GM19372 (cell line): ENCODE results near the gene C5orf58.

ENCODE experiments used
- ATAC-seq: cut with Tn5 transposase; IDR thresholded peaks from one replicate; pipeline ENCODE4 v1.9.1; 2021; ENCODE audit warnings: mild to moderate bottlenecking, low read depth, moderate library complexity; ENCODE audit not compliant: unreplicated experiment

C5orf58 gene

GRCh38 chr5:170278611-170279458, 46.0 kb downstream of the C5orf58 start:
- peak; percentile 88 for ATAC-seq

GRCh38 chr5:170279459-170279817, 46.7 kb downstream of the C5orf58 start:
- no peak for ATAC-seq

- ATAC-seq, result no peak
Measured at GRCh38 chr5:170280011-170280493, 47.3 kb downstream of the C5orf58 start.

GRCh38 chr5:170283296-170283695, 50.5 kb downstream of the C5orf58 start:
- no peak for ATAC-seq

GRCh38 chr5:170284231-170284630, 51.4 kb downstream of the C5orf58 start:
- ATAC-seq, result no peak

- ATAC-seq, result no peak
Measured at GRCh38 chr5:170285181-170285580, 52.4 kb downstream of the C5orf58 start.

GRCh38 chr5:170286386-170286925, 53.7 kb downstream of the C5orf58 start:
- ATAC-seq, result no peak

- no peak for ATAC-seq
Measured at GRCh38 chr5:170287532-170287931, 54.7 kb downstream of the C5orf58 start.

- ATAC-seq, result no peak
Measured at GRCh38 chr5:170288151-170288550, 55.4 kb downstream of the C5orf58 start.

- ATAC-seq, result no peak
Measured at GRCh38 chr5:170288551-170288950, 55.8 kb downstream of the C5orf58 start.

GRCh38 chr5:170289121-170289520, 56.3 kb downstream of the C5orf58 start:
- ATAC-seq, result no peak

- no peak for ATAC-seq
Measured at GRCh38 chr5:170289764-170290163, 57.0 kb downstream of the C5orf58 start.

- ATAC-seq, result no peak
Measured at GRCh38 chr5:170290498-170290897, 57.7 kb downstream of the C5orf58 start.

GRCh38 chr5:170292179-170293104, 59.7 kb downstream of the C5orf58 start:
- no peak for ATAC-seq

GRCh38 chr5:170293273-170293672, 60.5 kb downstream of the C5orf58 start:
- ATAC-seq, result peak; percentile 69

GRCh38 chr5:170294057-170294456, 61.3 kb downstream of the C5orf58 start:
- ATAC-seq, result no peak

- ATAC-seq, result no peak
Measured at GRCh38 chr5:170294556-170294955, 61.8 kb downstream of the C5orf58 start.
